HG03521 (cell line): ENCODE measurements around the gene PARP2.

Source experiments
- ATAC-seq: cut with Tn5 transposase; IDR thresholded peaks from one replicate; pipeline ENCODE4 v1.9.1; 2021; ENCODE audit warnings: mild to moderate bottlenecking, moderate library complexity; ENCODE audit not compliant: unreplicated experiment

The PARP2 gene

GRCh38 chr14:20400589-20400964 lies 57.1 kb downstream of the PARP2 start:
- no peak for ATAC-seq

GRCh38 chr14:20400965-20401593 lies 57.6 kb downstream of the PARP2 start:
- ATAC-seq, result no peak

GRCh38 chr14:20403521-20403920 lies 60.1 kb downstream of the PARP2 start:
- ATAC-seq, result no peak
